ENCODE measurements around the gene POU2AF3. TPM values are rescaled to one million over a fixed set of nuclear protein-coding genes. Genes with fewer than 3 reads are reported as not detected.

Gene POU2AF3, protein sequence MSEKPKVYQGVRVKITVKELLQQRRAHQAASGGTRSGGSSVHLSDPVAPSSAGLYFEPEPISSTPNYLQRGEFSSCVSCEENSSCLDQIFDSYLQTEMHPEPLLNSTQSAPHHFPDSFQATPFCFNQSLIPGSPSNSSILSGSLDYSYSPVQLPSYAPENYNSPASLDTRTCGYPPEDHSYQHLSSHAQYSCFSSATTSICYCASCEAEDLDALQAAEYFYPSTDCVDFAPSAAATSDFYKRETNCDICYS
- total RNA-seq (2022; extraction: Qiagen RNA extraction; ENCODE audit: low read depth): 0.37 to 0.86 TPM (median 0.61 TPM) in 5 replicates

DNA sequence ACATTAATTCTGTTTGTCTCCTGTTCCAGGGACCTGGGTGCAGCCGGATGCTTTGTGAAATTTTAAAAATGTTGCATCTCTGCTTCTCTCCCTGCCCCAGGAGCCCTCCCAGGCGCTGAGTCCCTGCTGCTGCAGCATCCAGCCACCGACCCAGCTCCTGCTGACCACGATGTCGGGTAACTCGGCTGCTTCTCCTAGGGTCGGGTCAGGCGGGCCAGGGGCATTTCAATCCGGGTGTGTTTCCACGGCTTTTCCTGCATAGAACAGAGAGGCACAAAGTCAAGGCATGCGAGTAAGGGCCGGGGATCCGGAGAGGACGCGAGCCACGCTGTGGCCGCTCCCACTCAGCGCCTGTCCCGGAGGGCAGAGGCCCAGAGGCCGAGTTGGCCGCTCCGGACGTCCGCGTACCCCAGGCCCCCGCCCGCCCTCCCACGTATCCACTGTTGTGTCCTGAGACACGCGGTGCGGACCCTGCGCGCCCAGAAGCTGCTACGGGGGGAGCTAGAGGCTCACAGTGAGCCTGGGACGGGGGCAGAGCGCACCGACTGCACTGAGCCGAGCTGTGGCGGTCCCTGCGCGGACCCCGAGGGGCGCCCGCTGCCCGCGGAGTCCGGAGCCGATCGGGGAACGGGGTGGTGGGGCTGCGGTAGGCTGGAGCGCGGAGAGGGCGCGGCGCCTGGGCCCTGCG lies at the start of gene POU2AF3:
POU2AF3 (plus strand) TSS at position 134 of the 688 bp plus-strand sequence; CDS start at position 170, 36 bp downstream.

Other genes with a start within 250 kb of the POU2AF3 start
- gene POU2AF2, start 52.8 kb upstream of the POU2AF3 start, total RNA-seq (2022; extraction: Qiagen RNA extraction; ENCODE audit: low read depth): not detected in 5 replicates
- gene POU2AF1, start 80.7 kb downstream of the POU2AF3 start, total RNA-seq (2022; extraction: Qiagen RNA extraction; ENCODE audit: low read depth): not detected in 5 replicates
- gene BTG4, start 213.8 kb downstream of the POU2AF3 start, total RNA-seq (2022; extraction: Qiagen RNA extraction; ENCODE audit: low read depth): 0.09 to 0.22 TPM (median 0.11 TPM) in 3 of 5 replicates, not detected in the others
- not detected in 5 replicates for gene HOATZ, start 216.2 kb downstream of the POU2AF3 start, total RNA-seq (2022; extraction: Qiagen RNA extraction; ENCODE audit: low read depth)
- 5.0 to 6.9 TPM (median 5.2 TPM) in 5 replicates for gene LAYN, start 242.2 kb downstream of the POU2AF3 start, total RNA-seq (2022; extraction: Qiagen RNA extraction; ENCODE audit: low read depth)